Ovary (tissue), 9 donors: ENCODE results near the gene SLC22A1. TPM values are rescaled to one million over a fixed set of nuclear protein-coding genes. Genes with fewer than 3 reads are reported as not detected.

Experiments
- DNase-seq, 5 donors: peaks; one replicate each; pipeline ENCODE4 v3.0.0-alpha.2; 2019 to 2020
- H3K27ac ChIP-seq, 2 donors: fragments of 200-600 bp; one replicate each; pipeline versions ENCODE4 v1.5.1 to v1.8.0; 2019 to 2022
- H3K27me3 ChIP-seq: fragments of 200-600 bp; one replicate; pipeline ENCODE4 v1.8.0; 2022
- H3K36me3 ChIP-seq: fragments of 200-600 bp; sonication (generic); one replicate; pipeline ENCODE4 v1.5.1; 2019
- H3K4me1 ChIP-seq: one replicate; pipeline ENCODE4 v1.8.1; 2013; ENCODE audit warnings: mild to moderate bottlenecking, moderate library complexity; ENCODE audit not compliant: insufficient read depth
- H3K4me3 ChIP-seq: fragments of 200-600 bp; sonication (generic); one replicate; pipeline ENCODE4 v1.5.1; 2017
- H3K9me3 ChIP-seq, 2 donors: fragments of 200-600 bp in 1 of 2; sonication (generic) in 1 of 2; one replicate each; pipeline versions ENCODE4 v1.5.1 to v1.8.1; 2013 to 2019; ENCODE audit warnings: mild to moderate bottlenecking in 1 of 2, moderate library complexity in 1 of 2
- CTCF ChIP-seq, 3 donors: fragments of 450-650 bp in 2 of 3; fragments of 200-600 bp in 1 of 3; IDR thresholded peaks; one replicate each; pipeline versions ENCODE4 v1.5.1 to v1.8.0; 2016 to 2022; ENCODE audit warnings: antibody characterized with exemption in 3 of 3, mild to moderate bottlenecking in 1 of 3
- EP300 ChIP-seq: sonication (generic); formaldehyde crosslinking; IDR thresholded peaks from one replicate; pipeline ENCODE4 v1.6.1; 2017; ENCODE audit warnings: antibody characterized with exemption
- POLR2A ChIP-seq: fragments of 450-650 bp; IDR thresholded peaks from one replicate; pipeline ENCODE4 v1.6.1; 2017; ENCODE audit warnings: antibody characterized with exemption, mild to moderate bottlenecking, moderate library complexity
- WGBS, 3 donors: extraction: QIAGEN DNeasy Blood & Tissue Kit in 1 of 3; methylation state at CpG; one replicate each; pipeline versions ENCODE4 v1.1.5 to v1.1.7; 2013 to 2017; 5-methylcytosine and 5-hydroxymethylcytosine counted together
- intact Hi-C, 4 donors: fragments of 100-400 bp; cut with DNase I; formaldehyde crosslinking; loops; one replicate each; pipeline versions ENCODE4 v1.11.0 to v1.15.1; 2022 to 2023
- polyA plus RNA-seq, 2 donors: library from polyadenylated mRNA; stranded (reverse); fragments of 200-250 nt in 1 of 2; fragments of 350-450 nt in 1 of 2; fragmentation: Illumina TruSeq in 1 of 2; extraction: RNeasy Lipid Tissue Mini Kit (QIAGEN cat#74804) in 1 of 2; gene quantifications; one replicate each; pipeline ENCODE4 v1.2.3, GENCODE V29; 2013 to 2014
- total RNA-seq, 7 donors: library from RNA; depleted of rRNA in 2 of 7; stranded (reverse); fragments of >200 nt in 2 of 7; fragmentation: NEBNext Ultra II Directional in 3 of 7; extraction: Animal tissue kit (Norgen Biotek cat#: 25700) in 3 of 7; gene quantifications; one replicate each; pipeline versions ENCODE4 v1.1.0 to v1.2.4, GENCODE V29; 2016 to 2023
- donor health status: DM: no; HTN: no; CAD: no; lungs with moderate emphysema.
- donor health status: DM: no; HTN: no; CAD: no.
- donor health status: Bipolar disorder and iron deficiency.
- donor health status: DM: yes; HTN: yes; CAD: no.
- donor health status: DM: no; HTN: no; CAD: no.
- donor health status: DM: yes; HTN: yes; CAD: no.

The SLC22A1 gene
- total and polyA plus RNA-seq, 9 donors = 0.23 to 2.4 (median 1.1) TPM; not detected in 1

DNA sequence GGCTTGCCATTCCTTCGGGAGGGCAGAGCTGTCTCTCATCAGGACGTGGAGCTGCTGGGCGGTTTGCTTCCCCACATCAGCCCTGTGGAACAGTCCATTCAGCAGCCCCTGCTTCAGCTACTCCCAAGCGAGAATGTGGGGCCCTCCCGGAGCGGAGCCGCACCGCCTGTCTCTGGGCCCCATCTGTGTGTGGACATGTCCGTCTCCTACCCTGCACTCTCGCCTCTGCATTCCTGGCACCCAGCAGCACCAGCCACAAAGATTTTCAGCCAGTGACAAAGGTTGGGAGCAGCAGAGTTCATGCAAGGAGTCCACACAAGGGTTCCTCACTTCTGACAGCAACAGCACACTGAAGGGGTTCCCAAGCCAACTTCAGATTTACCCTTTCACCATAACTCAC, 29.0 kb upstream of the SLC22A1 start:
- no peaks in the 10 kb centered on the region for H3K4me1 ChIP-seq
- intact Hi-C loops = no loop called here
- H3K36me3 ChIP-seq = no peaks in the 10 kb centered on the region

GRCh38 chr6:160093061-160093460, 28.6 kb upstream of the SLC22A1 start:
- Histone ChIP-seq H3K4me3 (no peak overlapping the region), H3K27me3 (no peaks in the 10 kb centered on the region), H3K27ac (no peak overlapping the region), H3K4me1 (no peaks in the 10 kb centered on the region), H3K9me3 (no peaks in the 10 kb centered on the region), H3K36me3 (no peaks in the 10 kb centered on the region)
- 65 to 76% (median 71%) methylated on average over 7 of the region's 7 CpGs for WGBS, 3 donors
- no peak for TF ChIP-seq CTCF (IDR thresholded peaks at IDR 0.05)
- no peak for TF ChIP-seq POLR2A
- TF ChIP-seq EP300 = no peak
- no peak for DNase-seq
- intact Hi-C loops = no loop called here

More for the DNA sequence above, 29.0 kb upstream of the SLC22A1 start:
- no peak overlapping the region for H3K27ac ChIP-seq
- no peak overlapping the region for H3K4me3 ChIP-seq
- H3K9me3 ChIP-seq = no peaks in the 10 kb centered on the region
- 84 to 90% (median 84%) methylated on average over 10 of the region's 10 CpGs for WGBS, 3 donors
- no peaks in the 10 kb centered on the region for H3K27me3 ChIP-seq
- no peak for TF ChIP-seq CTCF (IDR thresholded peaks at IDR 0.05)
- no peak for TF ChIP-seq EP300
- TF ChIP-seq POLR2A = no peak
- DNase-seq = no peak

DNA sequence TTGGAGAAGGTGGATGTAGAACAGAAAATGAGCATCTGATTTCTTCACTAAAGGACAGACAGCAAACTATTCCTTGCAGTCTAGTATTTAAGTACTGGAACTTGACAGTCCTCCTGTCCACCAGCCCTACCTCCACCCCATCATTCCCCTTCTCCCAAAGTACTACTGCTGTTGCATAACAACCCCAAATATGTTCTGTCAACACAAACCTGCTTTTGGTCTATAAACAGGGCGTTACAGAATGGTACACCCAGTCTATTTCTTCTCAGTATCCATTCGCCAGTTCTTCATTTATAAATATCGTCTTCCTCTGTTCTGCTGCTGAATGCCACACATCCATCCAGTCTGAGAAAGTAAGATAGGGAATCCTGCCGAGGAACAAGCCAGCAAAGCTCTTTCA, 27.7 kb upstream of the SLC22A1 start:
- 90 to 94% (median 93%) methylated on average over 4 of the region's 4 CpGs for WGBS, 3 donors
- TF ChIP-seq POLR2A = no peak
- no peak for TF ChIP-seq EP300
- TF ChIP-seq CTCF (IDR thresholded peaks at IDR 0.05) = no peak
- Histone ChIP-seq H3K36me3 (no peaks in the 10 kb centered on the region), H3K27me3 (no peaks in the 10 kb centered on the region), H3K4me1 (no peaks in the 10 kb centered on the region), H3K4me3 (no peak overlapping the region), H3K9me3 (no peaks in the 10 kb centered on the region), H3K27ac (no peak overlapping the region)
- DNase-seq = no peak
- intact Hi-C loops = no loop called here

GRCh38 chr6:160095146-160095845, 26.3 kb upstream of the SLC22A1 start:
- WGBS, 3 donors = 94% methylated on average over 8 of the region's 8 CpGs
- Histone ChIP-seq H3K27ac (no peak overlapping the region), H3K4me3 (no peak overlapping the region), H3K27me3 (no peaks in the 10 kb centered on the region), H3K9me3 (no peaks in the 10 kb centered on the region), H3K36me3 (no peaks in the 10 kb centered on the region), H3K4me1 (no peaks in the 10 kb centered on the region)
- no peak for DNase-seq
- intact Hi-C loops = loop anchor here in 1 of 4 donors (5.0 kb wide), 1 partner anchor 352 kb away; no protein-coding TSS in a partner anchor
- TF ChIP-seq POLR2A = no peak
- no peak for TF ChIP-seq CTCF (IDR thresholded peaks at IDR 0.05)
- TF ChIP-seq EP300 = no peak
